CD14-positive monocyte (primary cell): ENCODE measurements around the gene ADORA2A. TPM values are rescaled to one million over a fixed set of nuclear protein-coding genes. Genes with fewer than 3 reads are reported as not detected.

Experiments used
- DNase-seq, 3 donors: peaks; one replicate each; pipeline ENCODE4 v3.0.0-alpha.2; 2011 to 2022
- H2AFZ ChIP-seq: 2 replicates; pipeline ENCODE4 v1.6.0; 2012; ENCODE audit warnings: mild to moderate bottlenecking, low read depth, low read length, inconsistent platforms; ENCODE audit not compliant: insufficient read depth, poor library complexity, severe bottlenecking
- H3K27ac ChIP-seq, 2 donors: 1 replicate in 1 of 2; 2 replicates in 1 of 2; pipeline ENCODE4 v1.5.1; 2012 to 2013; ENCODE audit warnings: low read length in 2 of 2, control low read depth in 1 of 2, inconsistent platforms in 1 of 2, low read depth in 1 of 2, mild to moderate bottlenecking in 1 of 2
- H3K27me3 ChIP-seq, 2 donors: one replicate each; pipeline versions ENCODE4 v1.6.0 to v1.6.1; 2011 to 2013; ENCODE audit warnings: low read length in 2 of 2; ENCODE audit not compliant: control insufficient read depth in 2 of 2, insufficient read depth in 2 of 2
- H3K36me3 ChIP-seq, 2 donors: replicated peaks in 1 of 2; 1 replicate in 1 of 2; 2 replicates in 1 of 2; pipeline versions ENCODE4 v1.5.1 to v1.6.1; 2012 to 2013; ENCODE audit warnings: low read length in 2 of 2, control low read depth in 1 of 2, inconsistent platforms in 1 of 2, mild to moderate bottlenecking in 1 of 2; ENCODE audit not compliant: insufficient read depth in 2 of 2, control insufficient read depth in 1 of 2
- H3K4me1 ChIP-seq, 2 donors: 1 replicate in 1 of 2; 2 replicates in 1 of 2; pipeline versions ENCODE4 v1.5.1 to v1.6.1; 2012 to 2013; ENCODE audit warnings: low read length in 2 of 2, control low read depth in 1 of 2, inconsistent platforms in 1 of 2, mild to moderate bottlenecking in 1 of 2, moderate library complexity in 1 of 2; ENCODE audit not compliant: insufficient read depth in 2 of 2, control insufficient read depth in 1 of 2
- H3K4me2 ChIP-seq: replicated peaks from 2 replicates; pipeline ENCODE3; 2012; ENCODE audit warnings: low read length, moderate library complexity, mild to moderate bottlenecking; ENCODE audit not compliant: poor library complexity, severe bottlenecking; ENCODE audit errors: extremely low read depth
- H3K4me3 ChIP-seq, 3 experiments: fragments of 200-600 bp in 1 of 3; sonication (generic) in 1 of 3; replicated peaks in 1 of 3; 1 replicate in 2 of 3; 2 replicates in 1 of 3; pipeline ENCODE4 v1.5.1; 2011 to 2013; ENCODE audit warnings: low read length in 3 of 3, mild to moderate bottlenecking in 3 of 3, control low read depth in 2 of 3, low read depth in 2 of 3, inconsistent platforms in 1 of 3, moderate library complexity in 1 of 3
- H3K79me2 ChIP-seq: 2 replicates; pipeline ENCODE4 v1.6.0; 2012; ENCODE audit warnings: mild to moderate bottlenecking, control low read depth, inconsistent platforms, low read length, moderate library complexity; ENCODE audit not compliant: insufficient read depth
- H3K9ac ChIP-seq: 2 replicates; pipeline ENCODE4 v1.6.0; 2017; ENCODE audit warnings: low read length, mild to moderate bottlenecking; ENCODE audit not compliant: insufficient read depth, poor library complexity, severe bottlenecking
- H3K9me3 ChIP-seq, 2 donors: replicated peaks in 1 of 2; 1 replicate in 1 of 2; 2 replicates in 1 of 2; pipeline versions ENCODE4 v1.5.1 to v1.6.1; 2012 to 2013; ENCODE audit warnings: low read length in 2 of 2, control low read depth in 1 of 2; ENCODE audit not compliant: control insufficient read depth in 1 of 2, insufficient read depth in 1 of 2
- H4K20me1 ChIP-seq: 2 replicates; pipeline ENCODE4 v1.6.0; 2012; ENCODE audit warnings: mild to moderate bottlenecking, low read length, control low read depth, moderate library complexity; ENCODE audit not compliant: insufficient read depth
- H3K27ac Mint-ChIP-seq, 7 donors: one replicate each; pipeline ENCODE4 v1.8.0; 2020; ENCODE audit warnings: mild to moderate bottlenecking in 7 of 7, mixed read lengths in 7 of 7, moderate library complexity in 6 of 7, inconsistent platforms in 2 of 7
- H3K27me3 Mint-ChIP-seq, 3 donors: one replicate each; pipeline ENCODE4 v1.8.0; 2021 to 2022; ENCODE audit warnings: low read depth in 3 of 3, mild to moderate bottlenecking in 3 of 3, mixed read lengths in 3 of 3, moderate library complexity in 3 of 3, inconsistent platforms in 1 of 3
- H3K36me3 Mint-ChIP-seq, 2 donors: one replicate each; pipeline ENCODE4 v1.8.0; 2020; ENCODE audit warnings: mixed read lengths in 2 of 2, inconsistent platforms in 1 of 2, mild to moderate bottlenecking in 1 of 2
- H3K4me1 Mint-ChIP-seq: one replicate; pipeline ENCODE4 v1.8.0; 2020; ENCODE audit warnings: mild to moderate bottlenecking, mixed read lengths
- H3K4me3 Mint-ChIP-seq, 2 donors: one replicate each; pipeline ENCODE4 v1.8.0; 2020; ENCODE audit warnings: mild to moderate bottlenecking in 2 of 2, mixed read lengths in 2 of 2, moderate library complexity in 1 of 2
- H3K9me3 Mint-ChIP-seq, 7 donors: one replicate each; pipeline ENCODE4 v1.8.0; 2020 to 2022; ENCODE audit warnings: mixed read lengths in 7 of 7, mild to moderate bottlenecking in 6 of 7, moderate library complexity in 6 of 7, inconsistent platforms in 2 of 7
- WGBS: methylation state at CpG from one replicate; pipeline ENCODE4 v1.1.5; 2013; ENCODE audit warnings: missing lambda C conversion rate; ENCODE audit not compliant: insufficient coverage; 5-methylcytosine and 5-hydroxymethylcytosine counted together
- intact Hi-C, 2 donors: fragments of 100-400 bp; cut with micrococcal nuclease; formaldehyde crosslinking; loops; one replicate each; pipeline versions ENCODE4 v1.15.0 to v1.15.1; 2023
- polyA plus RNA-seq, 3 donors: library from polyadenylated mRNA; depleted of rRNA in 1 of 3; unstranded in 2 of 3; stranded (reverse) in 1 of 3; fragments of 300-500 nt in 2 of 3; fragments of >200 nt in 1 of 3; fragmentation: Illumina TruSeq in 2 of 3; gene quantifications; 1 replicate in 2 of 3; 2 replicates in 1 of 3; pipeline ENCODE4 v1.2.3, GENCODE V29; 2012 to 2021
- TF ChIP-seq, protein P1 (sequence below): fragments of 200-600 bp; IDR thresholded peaks from one replicate; pipeline ENCODE4 v1.8.0; 2022; ENCODE audit warnings: antibody characterized with exemption, mild to moderate bottlenecking

Gene ADORA2A
- polyA plus RNA-seq, 3 donors, result 5.8 to 10.2 (median 6.5) TPM

DNA sequence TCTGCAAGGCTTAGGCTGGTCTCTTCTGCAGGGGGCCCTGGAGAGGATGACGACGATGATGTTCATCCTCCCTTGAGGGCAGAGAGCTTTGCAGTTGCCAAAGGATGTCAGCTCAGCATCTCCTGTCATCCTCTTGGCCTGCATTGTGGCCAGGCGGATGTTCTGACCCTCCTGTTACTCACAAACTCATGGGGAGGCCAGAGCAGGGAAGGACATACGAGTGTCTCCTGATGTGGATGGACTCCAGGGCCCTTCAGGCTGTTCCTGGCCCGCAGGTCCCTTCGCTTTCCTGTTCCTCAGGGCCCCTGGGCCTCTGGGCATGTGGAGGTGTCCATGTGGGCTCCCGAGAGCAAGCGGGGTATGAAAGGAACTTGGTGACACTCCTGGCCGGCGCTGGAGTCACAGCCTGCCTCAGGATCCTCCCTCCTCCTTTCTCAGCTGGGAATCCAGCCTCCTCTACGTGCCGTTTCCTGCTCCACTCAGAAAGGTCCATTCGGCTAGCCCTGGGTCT lies 8.5 kb downstream of the ADORA2A start:
- no peaks in the 10 kb centered on the region for H4K20me1 ChIP-seq
- no peak for DNase-seq
- intact Hi-C loops, result loop anchor here (2.0 to 5.0 kb wide), 4 partner anchors 33 to 77 kb away; no protein-coding TSS in a partner anchor
- H3K27ac Mint-ChIP-seq, result peak overlapping the region; percentile 98 to 100 (median 100)
- peaks cover 92% of the 10 kb centered on the region for H3K4me1 Mint-ChIP-seq
- H3K79me2 ChIP-seq, result peaks cover 69% of the 10 kb centered on the region
- no peak overlapping the region for H3K4me2 ChIP-seq
- no peak overlapping the region for H2AFZ ChIP-seq
- peak overlapping the region; percentile 3 to 99 for H3K27ac ChIP-seq
- H3K4me1 ChIP-seq, result peaks cover 77 to 99% of the 10 kb centered on the region in 2 donors
- no peaks in the 10 kb centered on the region for H3K9me3 ChIP-seq
- H3K36me3 ChIP-seq, result peaks cover 0 to 17% of the 10 kb centered on the region in 2 donors
- no peaks in the 10 kb centered on the region for H3K9me3 Mint-ChIP-seq
- H3K9ac ChIP-seq, result no peak overlapping the region
- peak overlapping the region in 1 of 3 experiments; percentile 13 for H3K4me3 ChIP-seq
- H3K4me3 Mint-ChIP-seq, result no peak overlapping the region
- WGBS, result 94% methylated on average over 12 of the region's 13 CpGs
- H3K27me3 ChIP-seq, result no peaks in the 10 kb centered on the region
- TF ChIP-seq, protein P1, sequence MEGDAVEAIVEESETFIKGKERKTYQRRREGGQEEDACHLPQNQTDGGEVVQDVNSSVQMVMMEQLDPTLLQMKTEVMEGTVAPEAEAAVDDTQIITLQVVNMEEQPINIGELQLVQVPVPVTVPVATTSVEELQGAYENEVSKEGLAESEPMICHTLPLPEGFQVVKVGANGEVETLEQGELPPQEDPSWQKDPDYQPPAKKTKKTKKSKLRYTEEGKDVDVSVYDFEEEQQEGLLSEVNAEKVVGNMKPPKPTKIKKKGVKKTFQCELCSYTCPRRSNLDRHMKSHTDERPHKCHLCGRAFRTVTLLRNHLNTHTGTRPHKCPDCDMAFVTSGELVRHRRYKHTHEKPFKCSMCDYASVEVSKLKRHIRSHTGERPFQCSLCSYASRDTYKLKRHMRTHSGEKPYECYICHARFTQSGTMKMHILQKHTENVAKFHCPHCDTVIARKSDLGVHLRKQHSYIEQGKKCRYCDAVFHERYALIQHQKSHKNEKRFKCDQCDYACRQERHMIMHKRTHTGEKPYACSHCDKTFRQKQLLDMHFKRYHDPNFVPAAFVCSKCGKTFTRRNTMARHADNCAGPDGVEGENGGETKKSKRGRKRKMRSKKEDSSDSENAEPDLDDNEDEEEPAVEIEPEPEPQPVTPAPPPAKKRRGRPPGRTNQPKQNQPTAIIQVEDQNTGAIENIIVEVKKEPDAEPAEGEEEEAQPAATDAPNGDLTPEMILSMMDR, result no peak
- H3K27me3 Mint-ChIP-seq, result peaks cover 0 to 2% (median 0%) of the 10 kb centered on the region in 3 donors
- peaks cover 36 to 58% of the 10 kb centered on the region in 2 donors for H3K36me3 Mint-ChIP-seq

DNA sequence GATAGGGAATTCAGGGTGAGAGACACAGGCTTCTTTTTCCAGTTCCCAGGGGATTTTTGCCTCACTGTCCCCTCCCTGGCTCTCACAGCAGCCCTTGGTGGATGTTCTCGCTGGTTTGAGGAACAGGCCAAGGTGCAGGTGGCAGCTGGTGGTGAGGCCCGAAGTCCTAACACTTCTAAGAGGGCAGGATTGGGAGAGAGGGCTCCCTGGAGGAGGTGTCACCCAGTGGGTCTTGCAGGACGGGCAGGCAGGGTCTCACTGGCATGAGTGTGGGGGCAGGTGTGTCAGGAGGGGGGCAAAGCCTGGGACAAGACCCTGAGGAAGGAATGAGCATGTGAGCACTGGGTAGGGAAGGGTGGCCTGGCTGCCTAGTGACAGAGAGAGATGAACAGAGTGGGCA lies 9.2 kb downstream of the ADORA2A start:
- H3K27ac Mint-ChIP-seq, result peak overlapping the region in 6 of 7 donors; percentile 19 to 100 (median 84)
- Histone ChIP-seq H3K27ac (no peak overlapping the region), H3K9me3 (no peaks in the 10 kb centered on the region), H3K9ac (no peak overlapping the region), H2AFZ (no peak overlapping the region), H3K36me3 (peaks cover 0 to 17% of the 10 kb centered on the region in 2 donors), H3K79me2 (peaks cover 69% of the 10 kb centered on the region), H3K4me1 (peaks cover 78 to 99% of the 10 kb centered on the region in 2 donors), H3K4me2 (no peak overlapping the region), H3K27me3 (no peaks in the 10 kb centered on the region), H3K4me3 (no peak overlapping the region), H4K20me1 (no peaks in the 10 kb centered on the region)
- no peak overlapping the region for H3K4me3 Mint-ChIP-seq
- WGBS, result 100% methylated on average over 2 of the region's 3 CpGs
- H3K9me3 Mint-ChIP-seq, result no peaks in the 10 kb centered on the region
- H3K27me3 Mint-ChIP-seq, result peaks cover 0 to 2% (median 0%) of the 10 kb centered on the region in 3 donors
- peaks cover 94% of the 10 kb centered on the region for H3K4me1 Mint-ChIP-seq
- intact Hi-C loops, result loop anchor here in 1 of 2 donors (5.0 kb wide), 1 partner anchor 36 kb away; no protein-coding TSS in a partner anchor
- TF ChIP-seq, protein P1, result no peak
- DNase-seq, result no peak
- peaks cover 36 to 60% of the 10 kb centered on the region in 2 donors for H3K36me3 Mint-ChIP-seq
